Progenitor cell of endocrine pancreas (in vitro differentiated cells): ENCODE results near the gene MCM3AP. TPM values are rescaled to one million over a fixed set of nuclear protein-coding genes. Genes with fewer than 3 reads are reported as not detected.

ENCODE experiments used
- DNase-seq: peaks from one replicate; pipeline ENCODE4 v3.0.0; 2021; ENCODE audit warnings: low spot score; ENCODE audit not compliant: unreplicated experiment
- H3K27ac Mint-ChIP-seq: 2 replicates; pipeline ENCODE4 v1.8.0; 2021; ENCODE audit warnings: mild to moderate bottlenecking, moderate library complexity, mixed read lengths
- H3K27me3 Mint-ChIP-seq: 2 replicates; pipeline ENCODE4 v1.8.0; 2021; ENCODE audit warnings: mixed read lengths
- H3K36me3 Mint-ChIP-seq: 2 replicates; pipeline ENCODE4 v1.8.0; 2022; ENCODE audit warnings: mixed read lengths; ENCODE audit not compliant: insufficient read depth
- H3K4me1 Mint-ChIP-seq: 2 replicates; pipeline ENCODE4 v1.8.0; 2021; ENCODE audit warnings: low read depth, mixed read lengths
- H3K4me3 Mint-ChIP-seq: 2 replicates; pipeline ENCODE4 v1.8.0; 2021; ENCODE audit warnings: low read depth, mild to moderate bottlenecking, moderate library complexity, mixed read lengths
- H3K9me3 Mint-ChIP-seq: 2 replicates; pipeline ENCODE4 v1.8.0; 2021; ENCODE audit warnings: low read depth, mixed read lengths
- total RNA-seq: library from RNA; stranded (reverse); gene quantifications from 2 replicates; pipeline ENCODE4 v1.2.1, GENCODE V29; 2021
- TF ChIP-seq, protein P1 (sequence below): fragments of 200-600 bp; sonication (generic); IDR thresholded peaks from one replicate; pipeline ENCODE4 v1.5.0; 2021; ENCODE audit warnings: antibody characterized with exemption, mild to moderate bottlenecking; ENCODE audit not compliant: unreplicated experiment

Gene MCM3AP
- total RNA-seq, 1 donor from 2014 or later, result 131 TPM

DNA sequence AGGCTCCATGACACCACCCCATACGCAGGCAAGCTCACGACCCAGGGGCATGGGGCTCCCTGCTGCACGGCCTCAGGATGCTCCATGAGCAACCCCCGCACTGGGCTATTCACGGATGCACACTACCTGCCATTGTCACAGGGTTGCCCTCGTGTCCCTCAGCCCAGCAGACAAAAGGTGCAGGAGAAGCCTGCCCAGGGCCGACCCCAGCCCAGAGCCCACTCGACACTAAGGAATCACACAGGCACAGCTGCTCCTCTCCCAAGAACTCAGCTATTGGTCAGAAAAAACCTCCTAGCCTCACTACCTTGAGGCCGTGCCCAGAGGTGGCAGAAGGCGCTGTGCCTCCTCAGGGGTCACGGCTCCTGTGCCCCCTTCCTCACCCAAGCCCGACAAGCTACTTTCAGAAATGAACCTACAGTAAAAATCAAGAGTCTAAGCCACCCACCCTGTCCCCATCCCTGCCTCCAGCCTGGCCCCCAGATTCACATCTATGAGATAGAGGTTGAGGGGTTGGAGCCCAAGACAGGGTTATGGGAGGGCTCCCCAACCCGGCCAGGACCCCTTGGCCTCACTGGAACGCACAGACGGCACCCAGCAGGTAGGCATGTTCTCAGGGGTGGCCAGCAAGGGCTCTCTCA is 94.8 kb downstream of the MCM3AP start:
- TF ChIP-seq, protein P1, sequence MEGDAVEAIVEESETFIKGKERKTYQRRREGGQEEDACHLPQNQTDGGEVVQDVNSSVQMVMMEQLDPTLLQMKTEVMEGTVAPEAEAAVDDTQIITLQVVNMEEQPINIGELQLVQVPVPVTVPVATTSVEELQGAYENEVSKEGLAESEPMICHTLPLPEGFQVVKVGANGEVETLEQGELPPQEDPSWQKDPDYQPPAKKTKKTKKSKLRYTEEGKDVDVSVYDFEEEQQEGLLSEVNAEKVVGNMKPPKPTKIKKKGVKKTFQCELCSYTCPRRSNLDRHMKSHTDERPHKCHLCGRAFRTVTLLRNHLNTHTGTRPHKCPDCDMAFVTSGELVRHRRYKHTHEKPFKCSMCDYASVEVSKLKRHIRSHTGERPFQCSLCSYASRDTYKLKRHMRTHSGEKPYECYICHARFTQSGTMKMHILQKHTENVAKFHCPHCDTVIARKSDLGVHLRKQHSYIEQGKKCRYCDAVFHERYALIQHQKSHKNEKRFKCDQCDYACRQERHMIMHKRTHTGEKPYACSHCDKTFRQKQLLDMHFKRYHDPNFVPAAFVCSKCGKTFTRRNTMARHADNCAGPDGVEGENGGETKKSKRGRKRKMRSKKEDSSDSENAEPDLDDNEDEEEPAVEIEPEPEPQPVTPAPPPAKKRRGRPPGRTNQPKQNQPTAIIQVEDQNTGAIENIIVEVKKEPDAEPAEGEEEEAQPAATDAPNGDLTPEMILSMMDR, result no peak
- no peaks in the 10 kb centered on the region for H3K27me3 Mint-ChIP-seq
- H3K36me3 Mint-ChIP-seq, result peaks cover 12% of the 10 kb centered on the region
- no peaks in the 10 kb centered on the region for H3K9me3 Mint-ChIP-seq
- H3K4me1 Mint-ChIP-seq, result no peaks in the 10 kb centered on the region
- H3K27ac Mint-ChIP-seq, result no peak overlapping the region
- DNase-seq, result no peak
- H3K4me3 Mint-ChIP-seq, result no peak overlapping the region

DNA sequence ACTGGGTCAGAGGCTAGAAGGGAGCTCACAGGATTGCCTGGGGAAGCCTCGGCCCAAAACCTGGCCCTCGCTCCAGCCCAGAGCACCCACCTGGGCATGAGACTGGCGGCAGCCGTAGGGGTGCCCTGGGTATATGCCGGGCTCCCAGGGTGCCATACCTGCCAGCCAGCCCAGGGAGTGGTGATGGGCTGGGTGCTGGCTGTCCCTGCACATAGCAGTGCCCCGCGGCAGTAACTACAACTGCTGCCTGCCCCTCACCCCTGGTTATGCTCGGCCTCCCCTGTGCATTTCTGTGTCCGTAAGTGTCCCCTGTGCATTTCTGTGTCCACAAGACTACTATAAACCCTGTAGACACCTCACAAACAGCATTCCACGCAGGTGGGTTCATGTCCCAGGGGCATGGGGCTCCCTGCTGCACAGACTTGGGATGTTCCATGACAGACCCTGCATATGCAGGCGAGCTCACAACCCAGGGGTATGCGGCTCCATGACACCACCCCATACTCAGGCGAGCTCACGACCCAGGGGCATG is 95.4 kb downstream of the MCM3AP start:
- no peak overlapping the region for H3K4me3 Mint-ChIP-seq
- no peak overlapping the region for H3K27ac Mint-ChIP-seq
- no peaks in the 10 kb centered on the region for H3K9me3 Mint-ChIP-seq
- H3K36me3 Mint-ChIP-seq, result peaks cover 11% of the 10 kb centered on the region
- no peak for DNase-seq
- no peaks in the 10 kb centered on the region for H3K27me3 Mint-ChIP-seq
- H3K4me1 Mint-ChIP-seq, result peaks cover 2% of the 10 kb centered on the region
- TF ChIP-seq, protein P1, result no peak

DNA sequence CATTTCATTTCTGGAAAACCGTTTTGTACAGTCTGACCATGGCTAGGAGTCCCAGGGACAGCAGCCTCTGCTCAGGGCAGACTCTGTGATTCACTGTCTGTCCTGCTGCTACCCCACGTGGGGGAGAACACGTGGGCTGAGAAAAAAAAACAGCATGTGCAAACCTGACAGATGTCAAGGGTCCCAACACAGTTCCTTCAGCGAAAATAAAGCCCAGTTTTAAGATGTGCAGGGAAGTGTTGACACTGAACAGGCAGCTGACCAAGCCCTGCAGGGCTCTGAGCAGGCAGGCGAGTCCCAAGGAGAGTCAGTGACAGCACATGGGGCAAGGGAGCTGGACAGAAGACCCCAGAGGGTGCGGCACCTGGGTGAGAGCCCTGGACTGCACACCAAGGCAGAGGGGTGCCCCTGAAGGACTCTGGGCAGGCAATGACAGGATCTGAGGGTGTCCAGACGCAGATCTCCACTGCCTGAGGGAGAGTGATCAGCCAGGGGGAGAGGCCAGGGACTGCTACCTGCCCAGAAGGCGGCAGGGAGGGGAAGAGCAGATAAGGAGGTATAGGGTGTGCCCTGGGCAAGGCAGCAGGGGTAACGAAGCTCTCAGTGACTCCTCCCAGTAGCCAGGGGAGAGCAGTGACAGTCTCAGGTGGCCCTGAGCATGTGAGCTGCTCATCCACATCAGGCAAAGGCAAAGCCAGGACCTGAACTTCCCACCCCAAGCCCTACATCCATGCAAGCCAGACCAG is 96.0 kb downstream of the MCM3AP start:
- Mint-ChIP-seq H3K27ac (peak overlapping the region; percentile 82), H3K4me3 (no peak overlapping the region), H3K9me3 (no peaks in the 10 kb centered on the region), H3K27me3 (no peaks in the 10 kb centered on the region), H3K36me3 (peaks cover 10% of the 10 kb centered on the region), H3K4me1 (peaks cover 2% of the 10 kb centered on the region)
- TF ChIP-seq, protein P1, result no peak
- DNase-seq, result no peak

DNA sequence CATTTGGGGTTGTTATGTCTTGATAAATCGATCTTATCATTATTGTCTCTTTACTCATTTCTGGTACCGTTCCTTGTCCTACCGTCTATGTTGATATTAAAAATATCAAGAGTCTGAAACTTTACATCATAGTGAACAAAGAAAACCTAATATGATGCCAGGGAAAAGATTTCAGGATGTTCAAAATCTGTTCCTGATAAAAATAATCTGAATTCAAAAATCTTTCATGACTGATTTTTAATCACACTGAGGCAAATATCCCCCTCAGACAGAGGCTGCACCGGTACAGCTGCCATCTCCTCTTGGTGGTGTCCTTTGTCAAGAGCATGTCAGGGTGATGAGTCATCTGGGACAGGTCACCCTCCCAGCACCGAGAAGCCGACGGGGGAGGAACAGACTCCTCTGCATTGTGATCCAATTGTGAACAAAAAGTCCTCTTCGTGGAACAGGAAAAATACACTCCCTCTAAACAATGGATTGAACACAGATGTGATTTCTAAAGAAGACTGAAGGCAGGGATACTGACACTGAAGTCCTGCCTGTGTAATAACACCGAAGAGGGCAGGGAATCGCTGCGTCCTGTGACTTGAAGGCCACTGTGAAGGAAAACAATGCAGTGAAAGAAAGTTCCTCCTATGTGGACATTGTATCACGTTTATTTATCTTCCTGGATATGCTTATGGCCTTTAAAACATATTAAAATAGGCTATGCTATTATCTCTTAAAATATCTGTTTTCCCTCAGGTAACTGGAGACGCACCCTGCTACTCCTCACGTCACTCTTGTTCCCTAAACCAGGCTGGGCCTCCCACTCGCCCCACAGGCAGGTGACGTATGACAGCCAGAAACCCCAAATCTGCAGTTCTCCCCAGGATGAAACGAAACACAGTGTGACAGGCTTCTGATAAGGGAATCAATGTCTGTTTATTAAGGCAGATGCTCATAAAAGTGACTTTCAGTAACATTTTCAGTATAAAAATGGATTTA is 96.9 kb downstream of the MCM3AP start:
- H3K4me1 Mint-ChIP-seq, result peaks cover 2% of the 10 kb centered on the region

More for the DNA sequence above, 96.9 kb downstream of the MCM3AP start:
- H3K36me3 Mint-ChIP-seq, result peaks cover 5% of the 10 kb centered on the region
- TF ChIP-seq, protein P1, result no peak
- no peak overlapping the region for H3K4me3 Mint-ChIP-seq
- H3K27me3 Mint-ChIP-seq, result no peaks in the 10 kb centered on the region
- peak overlapping the region; percentile 82 for H3K27ac Mint-ChIP-seq
- no peaks in the 10 kb centered on the region for H3K9me3 Mint-ChIP-seq
- no peak for DNase-seq
